GM10266 (cell line): Measurements from ENCODE around the gene HMGB2.

Experiments used
- DNase-seq: peaks from one replicate; pipeline ENCODE4 v3.0.0; 2012; ENCODE audit errors: extremely low spot score
- CTCF ChIP-seq: IDR thresholded peaks from 2 replicates; pipeline ENCODE4 v1.5.1; 2012; ENCODE audit warnings: mild to moderate bottlenecking, low read depth; ENCODE audit not compliant: control insufficient read depth, insufficient read depth; ENCODE audit errors: missing control alignments

Gene HMGB2

GRCh38 chr4:173371292-173372192 lies 37.4 kb upstream of the HMGB2 start:
- TF ChIP-seq CTCF, result no peak
- peak; percentile 28 for DNase-seq

GRCh38 chr4:173370477-173371291 lies 36.5 kb upstream of the HMGB2 start, which contains the start of gene SAP30:
Gene SAP30 (plus strand): TSS chr4:173370954. CDS start chr4:173371183, 229 bp downstream.
- TF ChIP-seq CTCF, result no peak
- peak; percentile 97 for DNase-seq

GRCh38 chr4:173370130-173370476 lies 35.9 kb upstream of the HMGB2 start:
- DNase-seq, result peak; percentile 46

GRCh38 chr4:173367946-173368345 lies 33.8 kb upstream of the HMGB2 start:
- TF ChIP-seq CTCF, result no peak

More at GRCh38 chr4:173370130-173370476, 35.9 kb upstream of the HMGB2 start:
- TF ChIP-seq CTCF, result no peak

GRCh38 chr4:173367285-173367684 lies 33.1 kb upstream of the HMGB2 start:
- no peak for TF ChIP-seq CTCF
- DNase-seq, result peak; percentile 24

More at GRCh38 chr4:173367946-173368345, 33.8 kb upstream of the HMGB2 start:
- no peak for DNase-seq

GRCh38 chr4:173365359-173365996 lies 31.3 kb upstream of the HMGB2 start:
- TF ChIP-seq CTCF, result no peak
- DNase-seq, result no peak
